ENCODE results near the gene DIAPH2. TPM values are rescaled to one million over a fixed set of nuclear protein-coding genes. Genes with fewer than 3 reads are reported as not detected.

DIAPH2 gene
- total and polyA plus RNA-seq, 2 of the 13 experiments (the other 11 are each of a cell fraction or from before 2014, with no cell fraction given), result 2.1 to 8.5 TPM

- no peak overlapping the region for H3K4me2 ChIP-seq (ENCODE audit: low read depth, low read length)
- intact Hi-C loops (cut with micrococcal nuclease; ENCODE audit: unreplicated experiment), result no loop called here
- H2AFZ ChIP-seq (ENCODE audit: low read length), result no peak overlapping the region
- in situ Hi-C loops (cut with HindIII; ENCODE audit: extremely low pct_ligation_motif_present, low pct_unique_long_range_greater_than_20kb), result no loop called here
- no peak overlapping the region for H3K27ac ChIP-seq (ENCODE audit: extremely low read length, insufficient read depth, low read length)
- no peaks in the 10 kb centered on the region for H3K4me1 ChIP-seq (ENCODE audit: insufficient read depth, low read length)
- no peaks in the 10 kb centered on the region for H3K36me3 ChIP-seq (replicated peaks in 1 of 2; ENCODE audit: control insufficient read depth in 1 of 2, insufficient read depth in 2 of 2, low read length in 2 of 2)
- H3K9ac ChIP-seq (ENCODE audit: insufficient read depth, low read depth, low read length), result no peak overlapping the region
- no peak overlapping the region for H3K4me3 ChIP-seq (replicated peaks in 1 of 3; ENCODE audit: insufficient read depth in 1 of 3, low read depth in 2 of 3, low read length in 3 of 3)
- POLR2A ChIA-PET, result no interaction called here
- CTCF ChIA-PET (ENCODE audit: low intra/inter-chr PET ratio, low total read pairs), result no interaction called here
- H3K27me3 ChIP-seq (ENCODE audit: control insufficient read depth in 1 of 2, insufficient read depth in 2 of 2, low read length in 2 of 2), result no peaks in the 10 kb centered on the region
- no peak for FAIRE-seq
- no TSS peak for BruUV-seq (replicated peaks)
- no peaks in the 10 kb centered on the region for H3K9me3 ChIP-seq (ENCODE audit: low read length)
- no peak for TF ChIP-seq ZBTB1 (CRISPR knock-in tag; IDR thresholded peaks at IDR 0.05; ENCODE audit: borderline replicate concordance)
- no peak for TF ChIP-seq DBP (CRISPR knock-in tag; IDR thresholded peaks at IDR 0.05; ENCODE audit: not compliant biosample characterization)
- TF ChIP-seq KDM5B (CRISPR knock-in tag; IDR thresholded peaks at IDR 0.05; ENCODE audit: borderline replicate concordance), result no peak
- TF ChIP-seq PITX1 (CRISPR knock-in tag; IDR thresholded peaks at IDR 0.05), result no peak
- TF ChIP-seq HMGXB4 (CRISPR knock-in tag; IDR thresholded peaks at IDR 0.05; ENCODE audit: borderline replicate concordance in 1 of 2, low read depth in 1 of 2), result no peak
- no peak for TF ChIP-seq ZNF577 (CRISPR knock-in tag; IDR thresholded peaks at IDR 0.05; ENCODE audit: borderline replicate concordance, low read depth)
- no peak for TF ChIP-seq ZSCAN29 (CRISPR knock-in tag; conservative IDR thresholded peaks at IDR 0.05)
- no peak for TF ChIP-seq MAF1 (CRISPR knock-in tag; IDR thresholded peaks at IDR 0.05; ENCODE audit: borderline replicate concordance)
- TF ChIP-seq ZNF607 (CRISPR knock-in tag; IDR thresholded peaks at IDR 0.05; ENCODE audit: borderline replicate concordance), result no peak
- no peak for TF ChIP-seq TARDBP (CRISPR knock-in tag; IDR thresholded peaks at IDR 0.05)
- no peak for TF ChIP-seq ZNF839 (CRISPR knock-in tag; IDR thresholded peaks at IDR 0.05; ENCODE audit: borderline replicate concordance)
- no peak for TF ChIP-seq ZNF790 (CRISPR knock-in tag; IDR thresholded peaks at IDR 0.05; ENCODE audit: borderline replicate concordance)
- TF ChIP-seq ZNF792 (CRISPR knock-in tag; IDR thresholded peaks at IDR 0.05), result no peak
- no peak for DNase-seq (ENCODE audit: low spot score)
- no peaks in the 10 kb centered on the region for H3K79me2 ChIP-seq (ENCODE audit: insufficient read depth, low read length)
- H4K20me1 ChIP-seq (ENCODE audit: insufficient read depth, low read length), result no peaks in the 10 kb centered on the region
- no peak for ATAC-seq
Observed at GRCh38 chrX:97380200-97380599, 695.6 kb downstream of the DIAPH2 start.

Data from HepG2 (cell line).